DMS153 treated with DMSO at 0.1 percent for 48 hours (cell line): ENCODE data around the gene SMC1B.
A peak's percentile ranks its signal among the peaks of the same experiment; 100 is the strongest.

Experiments used
- DNase-seq: peaks from one replicate; lab custom pipeline; 2025; ENCODE audit not compliant: unreplicated experiment; lab: John Stamatoyannopoulos, UW

SMC1B gene

DNA sequence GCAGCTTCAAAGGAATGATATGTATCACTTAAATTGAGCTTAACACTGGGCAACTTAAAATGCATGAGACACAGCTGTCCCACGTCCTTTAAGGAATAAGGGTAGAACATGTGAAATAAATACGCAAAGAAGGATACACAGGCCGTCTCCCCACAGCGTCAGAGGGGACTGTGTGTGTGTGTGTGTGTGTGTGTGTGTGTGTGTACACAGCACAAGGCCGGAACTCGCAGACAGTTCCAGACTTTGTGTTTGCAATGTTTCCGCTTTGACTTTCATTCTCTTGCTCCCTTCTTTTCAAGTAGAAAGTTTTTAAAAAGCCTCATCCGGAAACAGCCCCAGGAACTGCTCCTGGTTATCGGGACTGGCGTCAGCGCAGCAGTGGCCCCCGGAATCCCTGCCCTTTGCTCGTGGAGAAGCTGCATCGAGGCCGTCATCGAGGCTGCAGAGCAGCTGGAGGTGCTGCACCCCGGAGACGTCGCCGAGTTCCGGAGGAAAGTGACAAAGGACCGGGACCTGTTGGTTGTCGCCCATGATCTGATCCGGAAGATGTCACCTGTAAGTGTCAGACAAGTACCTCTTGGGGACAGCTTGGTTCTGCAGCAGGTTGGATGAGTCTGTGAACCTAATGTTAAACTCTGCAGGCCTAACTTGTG lies 90.4 kb downstream of the SMC1B start:
- no peak for DNase-seq

GRCh38 chr22:45321827-45322226 lies 91.6 kb downstream of the SMC1B start:
- no peak for DNase-seq

GRCh38 chr22:45320357-45320976 lies 92.9 kb downstream of the SMC1B start:
- no peak for DNase-seq

GRCh38 chr22:45319324-45319685 lies 94.1 kb downstream of the SMC1B start:
- DNase-seq: no peak

DNA sequence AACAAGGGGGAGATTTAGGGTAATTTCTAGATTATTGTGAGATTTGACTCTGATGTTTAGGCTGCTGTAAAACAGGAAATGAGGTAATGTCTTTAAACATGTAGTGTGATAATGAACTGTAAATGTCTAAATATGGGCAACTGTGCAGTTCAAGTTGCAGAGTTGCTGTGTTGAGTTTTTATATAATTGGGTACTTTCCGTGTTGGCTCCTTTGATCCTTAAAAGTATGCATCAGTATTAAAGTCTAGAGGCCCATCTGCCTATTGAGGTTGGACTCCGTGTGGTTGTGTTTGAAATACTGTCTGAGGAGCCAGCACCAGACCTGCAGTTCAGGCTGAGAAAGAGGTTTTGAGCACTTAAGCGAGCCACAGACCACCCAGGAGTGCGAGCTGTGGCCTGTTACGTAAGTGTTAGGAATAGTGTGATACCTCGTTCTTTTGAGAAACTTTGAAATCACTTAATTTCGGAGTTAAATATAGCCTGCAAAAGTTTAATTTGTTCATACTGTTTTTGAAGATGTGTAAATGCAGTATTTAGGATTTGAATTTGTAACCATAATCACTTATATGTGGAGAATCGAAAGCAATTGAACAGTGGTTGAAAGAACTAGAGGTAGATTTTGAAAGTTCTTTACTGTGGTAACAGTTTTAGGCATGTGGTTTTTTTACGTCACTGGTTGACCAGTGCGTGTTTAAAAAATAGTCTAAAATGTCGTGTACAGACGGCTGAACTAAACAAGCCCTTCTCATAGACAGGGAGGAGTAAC lies 94.7 kb downstream of the SMC1B start:
- no peak for DNase-seq

GRCh38 chr22:45318168-45318557 lies 95.2 kb downstream of the SMC1B start:
- peak; percentile 78 for DNase-seq

GRCh38 chr22:45317551-45318167 lies 95.7 kb downstream of the SMC1B start:
- DNase-seq: peak; percentile 37

GRCh38 chr22:45316796-45317526 lies 96.4 kb downstream of the SMC1B start:
- no peak for DNase-seq

GRCh38 chr22:45314786-45315185 lies 98.6 kb downstream of the SMC1B start:
- DNase-seq: no peak

DNA sequence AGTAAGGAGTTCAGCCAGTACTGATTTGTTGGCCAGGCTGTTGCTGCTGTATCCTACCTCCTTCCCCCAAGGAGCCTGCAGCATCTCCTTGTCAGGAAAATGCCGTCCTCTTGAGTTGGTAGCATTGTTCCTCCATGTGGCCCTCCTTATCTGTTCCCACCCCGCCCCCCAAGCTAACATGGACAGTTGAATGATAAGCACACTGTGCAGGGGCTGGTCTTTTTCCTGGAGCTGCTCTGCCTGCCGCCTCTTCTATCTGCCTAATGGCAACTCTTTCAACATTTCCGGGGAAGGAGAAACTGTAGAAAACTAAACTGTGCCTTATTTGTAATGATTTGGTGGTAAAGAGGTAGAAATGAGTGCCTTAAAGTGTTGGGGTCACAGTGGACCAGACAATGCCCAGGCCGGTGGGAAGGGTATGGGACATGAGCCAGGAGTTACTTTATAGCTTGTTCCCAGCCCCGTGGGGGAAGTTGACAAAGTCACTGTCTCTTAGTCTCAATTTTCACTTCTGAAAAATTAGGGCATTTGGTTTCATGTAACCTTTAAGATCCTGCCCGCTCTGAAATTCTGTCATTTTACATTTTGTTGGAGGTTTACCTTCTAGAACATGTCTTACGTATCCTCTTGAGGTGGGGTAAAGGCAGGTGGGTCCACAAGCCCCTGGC lies 99.2 kb downstream of the SMC1B start:
- no peak for DNase-seq

- DNase-seq: no peak
Observed at GRCh38 chr22:45312856-45313255, 100.5 kb downstream of the SMC1B start.

DNA sequence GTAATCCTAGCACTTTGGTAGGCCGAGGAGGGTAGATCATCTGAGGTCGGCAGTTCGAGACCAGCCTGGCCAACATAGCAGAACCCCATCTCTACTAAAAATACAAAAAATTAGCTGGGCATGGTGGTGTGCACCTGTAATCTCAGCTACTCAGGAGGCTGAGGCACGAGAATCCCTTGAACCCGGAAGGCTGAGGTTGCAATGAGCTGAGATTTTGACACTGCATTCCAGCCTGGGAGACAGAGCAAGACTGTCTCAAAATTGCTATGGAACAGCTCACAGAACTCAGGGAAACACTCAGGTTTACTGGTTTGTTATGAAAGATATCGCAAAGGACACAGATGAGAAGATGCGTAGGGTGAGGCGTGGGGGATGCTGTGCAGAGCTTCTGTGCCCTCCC lies 101.0 kb downstream of the SMC1B start:
- DNase-seq: no peak

GRCh38 chr22:45310977-45311531 lies 102.3 kb downstream of the SMC1B start:
- no peak for DNase-seq

DNA sequence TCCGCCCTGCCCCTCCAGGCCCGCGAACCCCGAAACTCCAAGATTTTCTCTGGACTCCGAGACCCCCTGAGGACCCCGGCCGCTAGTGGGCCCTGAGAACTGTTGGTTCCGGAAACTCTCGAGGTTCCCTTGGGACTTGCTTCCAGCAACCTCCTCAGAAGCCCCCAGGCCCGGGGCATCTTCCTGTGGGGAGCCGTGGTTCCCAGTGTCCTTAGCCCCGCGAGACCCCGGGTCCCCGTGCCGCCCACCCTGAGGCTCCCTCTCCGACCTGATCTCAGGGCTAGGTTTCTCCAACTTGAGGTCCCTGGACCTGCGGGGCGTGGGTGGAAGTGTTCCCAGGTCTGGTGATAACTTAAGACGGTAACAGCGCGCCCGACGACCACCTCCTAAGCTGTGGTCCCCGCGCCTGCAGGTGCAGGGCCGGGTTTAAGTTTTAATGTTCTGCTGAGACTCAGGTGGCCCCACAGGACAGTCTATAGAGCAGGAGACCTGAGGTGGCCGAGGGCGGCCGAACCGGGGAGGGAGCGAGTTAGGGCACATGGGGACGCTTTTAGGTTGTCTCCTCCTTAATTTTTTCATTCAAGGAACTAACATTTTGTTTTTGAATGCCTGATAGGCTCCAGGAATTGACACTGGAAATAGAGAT lies 102.9 kb downstream of the SMC1B start:
- DNase-seq: no peak

GRCh38 chr22:45309422-45310227 lies 103.8 kb downstream of the SMC1B start, which contains the start of gene FAM118A:
Gene FAM118A, plus strand, starts transcription at chr22:45309934. Its CDS starts 12,446 bp downstream, at chr22:45322380.
- peak; percentile 94 for DNase-seq

DNA sequence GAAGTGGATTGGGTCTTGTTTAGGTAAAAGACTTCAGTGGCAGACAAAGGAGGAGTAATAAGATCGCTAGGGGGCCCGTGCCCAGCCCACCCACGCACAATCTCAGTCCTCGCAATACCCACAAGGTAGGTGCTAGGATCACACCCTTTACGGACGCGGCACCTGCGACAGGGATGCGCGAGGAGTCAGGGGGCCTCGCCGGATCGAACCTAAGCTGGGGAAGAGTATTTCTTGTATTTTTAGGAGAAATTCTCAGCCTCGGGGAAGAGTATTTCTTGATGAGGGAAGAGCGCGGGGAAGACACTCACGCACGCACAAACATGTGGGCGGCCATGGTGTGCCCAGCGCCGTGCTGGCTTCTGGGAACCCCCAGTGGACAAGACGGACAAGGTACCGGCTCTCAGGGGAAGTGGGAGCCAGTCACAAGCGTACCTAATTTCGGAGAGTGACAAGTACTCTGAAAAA lies 104.4 kb downstream of the SMC1B start:
- peak; percentile 13 for DNase-seq

- DNase-seq: no peak
Observed at GRCh38 chr22:45308391-45308956, 104.9 kb downstream of the SMC1B start.

DNA sequence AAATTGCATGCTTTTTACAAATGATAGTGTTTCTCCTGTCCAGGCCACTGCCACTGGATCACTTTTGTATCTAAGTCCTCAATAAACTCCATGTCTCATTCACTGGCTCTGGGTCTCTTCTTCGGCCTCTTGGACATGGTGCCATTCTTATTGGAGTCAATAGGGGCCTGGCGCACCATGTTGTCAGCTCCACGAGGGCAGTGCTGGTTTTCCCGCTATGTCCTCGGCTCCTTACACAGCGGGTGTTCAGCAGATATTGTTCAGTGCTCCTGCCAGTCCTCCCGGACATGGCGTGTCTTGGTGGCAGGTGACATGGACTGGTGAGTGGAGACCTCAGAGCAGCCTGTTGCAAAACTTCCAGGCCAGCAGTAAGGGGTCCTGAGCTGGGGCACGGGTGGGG lies 107.3 kb downstream of the SMC1B start:
- DNase-seq: no peak
